NCI-H2227 (cell line): Measurements from ENCODE around the gene STXBP1.
A peak's percentile ranks its signal among the peaks of the same experiment; 100 is the strongest.

Experiments
- DNase-seq: peaks from one replicate; lab custom pipeline; 2025; ENCODE audit not compliant: unreplicated experiment; lab: John Stamatoyannopoulos, UW

Gene STXBP1

DNA sequence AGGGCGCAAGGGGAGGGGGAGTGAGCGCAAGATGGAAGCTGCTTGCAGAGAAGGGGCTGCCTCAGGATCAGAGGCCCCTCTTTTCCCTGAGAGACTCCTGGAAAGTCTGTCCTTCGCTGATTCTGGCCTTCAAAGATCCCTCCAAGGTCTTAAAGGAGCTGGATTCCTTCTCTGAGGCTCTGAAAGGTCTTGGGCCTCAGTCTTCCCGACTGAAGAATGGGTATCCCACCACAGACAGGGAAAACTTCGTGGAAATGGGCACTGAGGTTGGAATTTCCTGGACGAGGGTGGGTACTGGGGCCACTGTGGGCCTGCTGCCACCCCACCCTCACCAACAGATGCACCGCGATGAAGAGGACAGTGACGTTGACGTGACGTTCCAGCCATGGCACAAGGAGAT is 100.3 kb downstream of the STXBP1 start:
- no peak for DNase-seq

DNA sequence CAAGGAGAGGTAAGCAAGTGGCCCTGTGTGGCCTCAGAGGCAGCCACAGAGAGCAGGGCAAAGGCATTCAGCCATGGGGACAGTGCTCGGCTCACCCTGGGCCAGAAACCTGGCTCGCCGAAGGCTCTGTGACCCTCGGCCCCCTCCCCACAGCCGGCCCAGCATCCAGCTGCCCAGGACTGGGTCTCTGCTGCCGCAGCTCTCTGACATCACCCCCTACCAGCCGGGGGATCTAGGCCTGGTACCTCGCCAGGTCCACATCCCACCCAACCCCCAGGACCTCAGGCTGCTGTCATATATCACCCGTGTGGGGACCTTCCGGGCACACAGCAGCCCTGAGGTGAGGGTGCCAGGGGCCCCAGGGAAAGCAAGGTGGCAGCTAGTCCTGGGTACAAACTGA is 100.8 kb downstream of the STXBP1 start:
- no peak for DNase-seq

DNA sequence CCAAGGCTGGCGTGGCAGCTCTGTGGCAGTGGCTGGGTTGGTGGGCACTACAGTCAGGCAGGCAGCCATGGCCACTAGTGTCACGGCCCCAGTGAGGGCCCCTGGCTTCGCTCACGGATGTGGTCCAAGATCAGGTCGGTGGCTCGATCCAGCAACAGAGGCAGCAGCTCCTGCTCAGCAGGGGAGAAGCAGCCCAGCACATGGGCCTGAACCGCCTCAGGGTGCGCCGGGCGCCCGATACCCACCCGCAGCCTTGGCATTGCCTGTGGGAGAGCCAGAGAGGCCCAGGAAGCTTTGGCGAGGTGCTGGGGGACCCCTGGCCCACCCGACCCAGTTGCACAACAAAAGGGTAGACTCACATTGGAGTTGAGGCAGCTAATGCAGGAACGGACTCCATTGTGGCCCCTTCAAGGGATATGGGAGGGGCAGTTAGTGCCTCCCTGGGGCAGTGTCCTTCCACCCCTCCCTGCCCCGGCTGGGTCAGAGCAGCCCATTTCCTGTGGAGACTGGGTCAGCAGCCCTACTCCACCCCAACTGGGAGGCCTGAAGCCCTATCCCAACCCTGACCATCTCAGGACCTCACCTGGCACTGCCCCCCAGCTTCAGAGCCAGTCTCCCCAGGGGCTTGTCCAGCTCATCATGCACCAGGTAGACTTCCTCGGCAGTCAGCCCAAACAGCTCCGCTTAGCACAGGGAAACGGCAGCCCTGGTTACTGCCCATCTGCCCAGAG is 102.1 kb downstream of the STXBP1 start:
- no peak for DNase-seq

DNA sequence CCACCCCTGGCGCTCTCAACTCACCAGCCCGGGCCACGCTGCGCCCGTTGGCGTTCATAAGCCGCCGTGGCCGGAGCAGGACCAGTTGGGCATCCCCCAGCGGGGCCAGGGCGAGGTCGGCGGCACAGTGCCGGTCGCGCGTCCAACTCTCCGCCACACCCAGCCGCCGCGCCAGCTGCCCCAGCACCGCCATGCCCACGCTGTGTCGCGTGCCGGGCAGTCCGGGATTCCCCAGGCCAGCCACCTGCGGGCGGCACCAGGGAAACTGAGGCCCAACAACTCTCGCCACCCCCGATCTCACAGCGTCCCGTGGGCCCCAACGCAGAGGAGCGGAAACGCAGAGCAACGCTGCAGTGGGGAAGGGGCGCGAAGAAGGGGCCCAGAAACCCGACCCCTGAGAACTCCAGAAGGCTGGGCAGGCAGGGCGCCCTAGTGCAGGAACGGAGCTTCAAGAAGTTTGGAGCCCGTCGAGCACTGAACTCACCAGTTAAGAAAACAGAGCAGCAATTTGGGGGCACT is 102.9 kb downstream of the STXBP1 start:
- DNase-seq, result no peak

- peak; percentile 93 for DNase-seq
Measured at GRCh38 chr9:127715470-127716337, 103.6 kb downstream of the STXBP1 start, which contains the start of the genes PTRH1 and TTC16. PTRH1 (minus strand) TSS chr9:127715663; CDS start chr9:127715639, 24 bp downstream. TTC16 (plus strand) TSS chr9:127716079; CDS start chr9:127716146, 67 bp downstream.

GRCh38 chr9:127716412-127716811 is 104.3 kb downstream of the STXBP1 start:
- DNase-seq, result no peak

DNA sequence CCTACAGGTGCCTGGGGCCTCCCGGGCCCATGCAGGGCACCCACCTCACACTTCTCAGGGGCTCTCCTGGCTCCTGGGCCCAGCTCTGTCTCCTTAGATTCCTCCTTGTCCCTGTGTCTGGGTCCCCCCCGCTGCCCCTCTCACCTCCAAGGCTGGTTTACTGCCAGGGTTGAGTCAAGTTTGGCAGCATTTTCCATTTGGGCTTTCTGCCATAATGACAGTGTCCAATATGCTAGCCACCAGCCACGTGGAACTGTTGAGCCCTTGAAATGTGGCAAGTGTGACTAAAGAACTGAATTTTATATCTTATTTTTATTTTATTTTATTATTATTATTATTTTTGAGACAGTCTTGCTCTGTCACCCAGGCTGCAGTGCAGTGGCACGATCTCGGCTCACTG is 105.7 kb downstream of the STXBP1 start:
- DNase-seq, result no peak

DNA sequence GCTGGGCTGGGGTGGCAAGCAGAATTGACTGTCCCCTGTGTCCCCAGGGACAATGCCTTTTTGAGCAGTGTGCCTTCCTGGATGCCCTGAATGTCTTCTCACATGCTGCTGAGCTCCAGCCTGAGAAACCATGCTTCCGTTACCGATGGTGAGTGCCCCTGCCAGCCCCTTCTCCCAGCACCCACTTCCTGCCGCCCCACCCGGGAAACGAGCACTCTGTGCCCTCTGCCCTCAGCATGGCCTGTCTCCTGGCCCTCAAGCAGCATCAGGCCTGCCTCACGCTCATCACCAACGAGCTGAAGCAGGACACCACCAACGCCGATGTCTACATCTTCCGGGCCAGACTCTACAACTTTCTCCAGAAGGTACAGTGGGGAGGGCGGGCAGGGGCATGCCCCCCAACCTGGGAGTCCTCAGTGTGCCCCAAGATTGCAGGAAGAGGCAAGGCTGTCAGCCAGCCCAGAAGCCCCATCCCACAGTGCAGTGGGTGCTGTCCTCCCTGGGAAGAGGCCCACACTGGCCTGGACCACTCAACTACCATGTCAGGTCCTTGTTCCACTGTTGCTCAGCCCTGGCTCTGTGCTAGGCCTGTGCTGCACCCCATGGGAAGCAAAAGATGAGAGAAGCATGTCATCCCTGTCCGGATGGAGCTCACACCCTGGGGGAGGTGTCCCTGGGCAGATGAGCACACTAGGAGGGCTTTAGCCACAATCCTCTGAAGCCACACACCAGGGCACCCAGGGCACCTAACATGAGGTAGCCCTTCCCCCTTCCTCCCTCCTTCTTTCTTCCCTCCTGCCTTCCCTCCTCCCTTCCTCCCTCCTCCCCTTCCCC is 108.2 kb downstream of the STXBP1 start:
- no peak for DNase-seq

GRCh38 chr9:127720865-127721227 is 108.8 kb downstream of the STXBP1 start:
- DNase-seq, result no peak

DNA sequence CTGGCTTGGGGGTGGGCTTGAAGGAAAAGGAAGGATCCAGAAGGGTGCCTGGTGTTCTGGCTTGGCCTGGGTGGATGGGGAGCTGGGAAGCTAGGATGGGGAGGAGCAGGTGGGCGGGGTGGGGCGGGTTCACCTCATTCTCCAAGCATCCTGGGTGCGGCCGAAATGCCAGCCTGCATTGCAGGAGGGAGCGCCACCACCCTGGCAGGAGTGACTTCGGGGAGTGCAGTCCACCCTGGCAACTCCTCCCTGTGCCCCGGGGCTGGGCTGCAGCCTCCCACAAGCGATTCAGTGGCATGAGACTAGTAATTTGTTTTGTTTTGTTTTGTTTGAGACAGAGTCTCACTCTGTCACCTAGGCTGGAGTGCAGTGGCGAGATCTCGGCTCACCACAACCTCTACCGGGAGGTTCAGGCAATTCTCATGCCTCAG is 109.3 kb downstream of the STXBP1 start:
- peak; percentile 52 for DNase-seq

- no peak for DNase-seq
Measured at GRCh38 chr9:127722055-127722745, 110.1 kb downstream of the STXBP1 start.

DNA sequence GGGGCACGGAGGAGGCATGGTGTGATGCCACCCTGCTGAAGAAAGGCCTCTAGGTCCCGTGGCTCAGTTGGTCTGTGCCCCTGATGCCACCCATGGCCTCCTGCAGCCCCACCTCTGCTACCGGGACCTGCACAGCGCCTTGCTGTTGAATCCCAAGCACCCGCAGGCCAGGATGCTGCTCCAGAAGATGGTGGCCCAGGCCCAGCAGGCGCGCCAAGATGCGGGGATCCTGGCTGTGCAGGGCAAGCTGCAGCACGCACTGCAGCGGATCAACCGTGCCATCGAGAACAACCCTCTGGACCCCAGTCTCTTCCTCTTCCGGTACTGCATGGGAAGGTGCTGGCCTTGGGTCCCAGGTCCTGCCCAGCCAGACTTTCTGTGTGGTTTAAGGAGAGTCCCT is 110.9 kb downstream of the STXBP1 start:
- DNase-seq, result no peak

DNA sequence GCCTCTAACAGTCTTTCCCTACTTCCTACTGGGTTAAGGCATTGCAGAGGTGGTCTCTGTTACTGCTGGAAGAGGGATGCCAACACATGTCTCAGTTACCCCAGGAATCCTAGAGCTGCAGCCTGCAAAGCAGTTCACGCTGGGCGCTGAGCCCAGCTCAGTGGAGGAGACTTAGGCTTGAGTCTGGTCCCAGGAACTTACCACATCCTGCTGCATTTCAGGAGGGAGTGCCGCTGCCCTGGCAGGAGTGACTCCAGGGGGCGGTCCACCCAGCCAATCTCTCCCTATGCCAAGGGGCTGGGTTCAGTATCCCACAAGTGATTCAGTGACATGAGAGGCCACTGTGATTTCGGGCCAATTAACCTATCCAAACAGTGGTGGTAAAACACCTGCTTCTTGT is 111.4 kb downstream of the STXBP1 start:
- no peak for DNase-seq

- no peak for DNase-seq
Measured at GRCh38 chr9:127724012-127724411, 111.9 kb downstream of the STXBP1 start.

DNA sequence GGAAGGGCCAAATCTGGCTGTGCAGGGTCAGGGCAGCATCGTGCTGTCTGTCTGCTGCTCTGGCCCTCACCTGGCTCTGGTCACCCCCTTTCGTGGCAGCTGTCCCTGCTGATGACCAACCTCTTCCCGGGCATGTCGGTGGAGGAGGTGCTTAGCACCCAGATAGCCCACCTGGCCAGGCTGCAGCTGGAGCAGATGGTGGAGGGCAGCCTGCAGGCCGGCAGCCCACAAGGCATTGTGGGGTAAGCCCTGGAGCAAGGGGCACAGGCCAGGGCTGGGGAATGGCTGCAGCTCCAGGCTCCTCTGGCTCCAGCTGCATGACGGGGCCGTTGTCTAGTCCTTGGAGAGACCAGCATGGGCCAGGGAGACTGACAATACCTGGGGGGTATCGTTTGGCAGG is 114.8 kb downstream of the STXBP1 start:
- DNase-seq, result no peak

GRCh38 chr9:127728808-127729207 is 116.7 kb downstream of the STXBP1 start:
- no peak for DNase-seq

GRCh38 chr9:127729522-127730256 is 117.6 kb downstream of the STXBP1 start:
- DNase-seq, result no peak

- no peak for DNase-seq
Measured at GRCh38 chr9:127730262-127730661, 118.2 kb downstream of the STXBP1 start.

- no peak for DNase-seq
Measured at GRCh38 chr9:127730799-127731410, 118.8 kb downstream of the STXBP1 start.
